ENCODE results near the gene SELENOW. TPM values are rescaled to one million over a fixed set of nuclear protein-coding genes. Genes with fewer than 3 reads are reported as not detected.
"Not testable (repeated sequence)": the region's sequence is repeated elsewhere in the genome, so short reads cannot be mapped to it uniquely, and the experiment has no call there.

The SELENOW gene
- total RNA-seq, 1 experiment from 2014 or later, result 466 TPM

DNA sequence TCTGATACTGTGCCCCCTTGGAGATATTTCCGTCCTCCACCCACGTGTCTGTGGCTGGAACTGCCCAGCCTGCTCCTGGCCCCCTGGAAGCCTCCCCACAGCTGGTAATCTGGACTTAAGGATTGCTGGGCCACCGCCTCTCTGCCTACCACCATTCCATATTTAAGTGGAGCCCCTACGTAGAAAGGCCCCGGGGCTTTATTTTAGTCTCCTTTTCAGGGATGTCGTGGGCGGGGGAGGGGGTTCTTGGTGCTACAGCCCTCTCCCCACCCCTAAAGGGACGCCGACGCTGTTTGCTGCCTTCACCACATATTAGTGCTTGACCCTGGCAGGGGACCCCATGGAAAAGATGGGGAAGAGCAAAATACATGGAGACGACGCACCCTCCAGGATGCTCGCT, 35.9 kb upstream of the SELENOW start:
- peaks cover 76% of the 10 kb centered on the region for H3K36me3 Mint-ChIP-seq (ENCODE audit: insufficient read depth, unreplicated experiment)
- CTCF ChIA-PET, result interaction anchor here (0.9 to 2.0 kb wide), 5 partner anchors 13 to 44 kb away, joined by 3 to 34 read pairs (median 4); partner anchors contain the start of gene EHD2
- DNase-seq, result no peak
- H3K4me3 Mint-ChIP-seq (ENCODE audit: low read depth, unreplicated experiment), result peak overlapping the region; percentile 92
- peaks cover 2% of the 10 kb centered on the region for H3K9me3 Mint-ChIP-seq (ENCODE audit: low read depth, unreplicated experiment)
- TF ChIP-seq CTCF (IDR thresholded peaks at IDR 0.05; ENCODE audit: unreplicated experiment), result no peak
- no TSS peak for BruUV-seq (replicated peaks)
- peaks cover 24% of the 10 kb centered on the region for H3K4me1 Mint-ChIP-seq (ENCODE audit: low read depth, unreplicated experiment)
- no peaks in the 10 kb centered on the region for H3K27me3 Mint-ChIP-seq (ENCODE audit: unreplicated experiment)
- intact Hi-C loops (cut with micrococcal nuclease; ENCODE audit: unreplicated experiment), result no loop called here
- H3K27ac Mint-ChIP-seq (ENCODE audit: unreplicated experiment), result peak overlapping the region; percentile 98

GRCh38 chr19:47745010-47745901, 33.2 kb upstream of the SELENOW start, which contains the start of gene NOP53:
Gene NOP53 (plus strand): TSS chr19:47745546. CDS start chr19:47745560, 14 bp downstream.
- intact Hi-C loops (cut with micrococcal nuclease; ENCODE audit: unreplicated experiment), result loop anchor here (2.0 kb wide), 2 partner anchors 16 to 32 kb away; partner anchors contain the start of gene EHD2
- no peaks in the 10 kb centered on the region for H3K27me3 Mint-ChIP-seq (ENCODE audit: unreplicated experiment)
- BruUV-seq (replicated peaks), result TSS peak; percentile 88

DNA sequence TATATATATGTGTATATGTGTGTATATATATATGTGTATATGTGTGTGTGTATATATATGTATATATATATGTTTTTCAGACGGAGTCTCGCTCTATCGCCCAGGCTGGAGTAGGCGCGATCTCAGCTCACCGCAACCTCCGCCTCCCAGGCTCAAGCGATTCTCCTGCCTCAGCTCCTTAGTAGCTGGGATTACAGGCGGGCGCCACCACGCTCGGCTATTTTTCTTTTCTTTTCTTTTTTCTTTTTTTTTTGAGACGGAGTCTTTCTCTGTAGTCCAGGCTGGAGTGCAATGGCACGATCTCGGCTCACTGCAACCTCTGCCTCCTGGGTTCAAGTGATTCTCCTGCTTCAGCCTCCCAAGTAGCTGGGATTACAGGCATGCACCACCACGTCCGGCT, 32.4 kb upstream of the SELENOW start:
- Mint-ChIP-seq H3K36me3 (ENCODE audit: insufficient read depth, unreplicated experiment) (peaks cover 97% of the 10 kb centered on the region), H3K4me3 (ENCODE audit: low read depth, unreplicated experiment) (peak overlapping the region; percentile 92), H3K4me1 (ENCODE audit: low read depth, unreplicated experiment) (peaks cover 24% of the 10 kb centered on the region), H3K27ac (ENCODE audit: unreplicated experiment) (peak overlapping the region; percentile 98)
- CTCF ChIA-PET, result interaction anchor here (1.7 kb wide), 1 partner anchor 33 kb away, joined by 8 read pairs; the partner anchor contains the start of gene EHD2
- H3K27me3 Mint-ChIP-seq (ENCODE audit: unreplicated experiment); intact Hi-C loops (cut with micrococcal nuclease; ENCODE audit: unreplicated experiment); DNase-seq; H3K9me3 Mint-ChIP-seq (ENCODE audit: low read depth, unreplicated experiment): not testable (repeated sequence)
- BruUV-seq (replicated peaks), result TSS peak; percentile 70

More at GRCh38 chr19:47745010-47745901, 33.2 kb upstream of the SELENOW start, which contains the start of gene NOP53:
- peak; percentile 96 for DNase-seq
- CTCF ChIA-PET, result interaction anchor here (0.6 to 1.7 kb wide), 3 partner anchors 16 to 33 kb away, joined by 3 to 8 read pairs (median 3); partner anchors contain the start of gene EHD2
- TF ChIP-seq CTCF (IDR thresholded peaks at IDR 0.05; ENCODE audit: unreplicated experiment), result no peak
- H3K36me3 Mint-ChIP-seq (ENCODE audit: insufficient read depth, unreplicated experiment), result peaks cover 97% of the 10 kb centered on the region
- H3K4me3 Mint-ChIP-seq (ENCODE audit: low read depth, unreplicated experiment), result peak within 1 kb of the TSS; percentile 92
- H3K9me3 Mint-ChIP-seq (ENCODE audit: low read depth, unreplicated experiment), result peaks cover 2% of the 10 kb centered on the region
- peaks cover 24% of the 10 kb centered on the region for H3K4me1 Mint-ChIP-seq (ENCODE audit: low read depth, unreplicated experiment)
- H3K27ac Mint-ChIP-seq (ENCODE audit: unreplicated experiment), result peak within 1 kb of the TSS; percentile 98

GRCh38 chr19:47749326-47749725, 29.2 kb upstream of the SELENOW start:
- no peak overlapping the region for H3K4me3 Mint-ChIP-seq (ENCODE audit: low read depth, unreplicated experiment)

More at GRCh38 chr19:47749326-47749725, 29.2 kb upstream of the SELENOW start:
- BruUV-seq (replicated peaks), result no TSS peak
- H3K4me1 Mint-ChIP-seq (ENCODE audit: low read depth, unreplicated experiment), result peaks cover 3% of the 10 kb centered on the region
- H3K36me3 Mint-ChIP-seq (ENCODE audit: insufficient read depth, unreplicated experiment), result peaks cover 94% of the 10 kb centered on the region
- intact Hi-C loops (cut with micrococcal nuclease; ENCODE audit: unreplicated experiment), result no loop called here
- CTCF ChIA-PET, result no interaction called here
- no peaks in the 10 kb centered on the region for H3K27me3 Mint-ChIP-seq (ENCODE audit: unreplicated experiment)
- no peak overlapping the region for H3K27ac Mint-ChIP-seq (ENCODE audit: unreplicated experiment)
- no peak for DNase-seq
- no peak for TF ChIP-seq CTCF (IDR thresholded peaks at IDR 0.05; ENCODE audit: unreplicated experiment)
- H3K9me3 Mint-ChIP-seq (ENCODE audit: low read depth, unreplicated experiment), result no peaks in the 10 kb centered on the region

Measured in Calu3 (cell line).